Measurements from ENCODE around the gene C2CD4C.
"Not testable (repeated sequence)": the region's sequence is repeated elsewhere in the genome, so short reads cannot be mapped to it uniquely, and the experiment has no call there.

The C2CD4C gene

DNA sequence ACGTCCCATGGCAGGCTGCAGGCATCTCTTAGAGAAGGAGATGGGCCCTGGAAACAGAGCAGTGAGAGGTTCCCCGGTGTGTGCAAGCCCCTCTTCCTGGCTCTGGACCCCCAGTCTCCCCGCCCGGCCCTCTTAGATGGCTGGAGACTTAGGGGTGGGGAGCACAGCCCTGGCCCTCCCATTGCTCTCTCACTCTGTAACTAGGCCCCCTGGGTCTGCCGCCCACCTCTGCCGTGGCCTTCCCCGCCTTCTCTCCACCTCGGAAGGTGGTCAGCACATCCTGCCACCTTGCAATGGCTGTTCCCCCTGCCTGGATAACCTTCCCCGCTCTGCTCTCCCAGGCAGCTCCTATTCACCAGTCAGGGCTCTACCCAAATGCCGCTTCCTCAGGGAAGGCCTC is 21.8 kb upstream of the C2CD4C start:
- DNase-seq (ENCODE audit: insufficient read length, low spot score) (no peak), FAIRE-seq (no peak)
- no peak for TF ChIP-seq POLR2A (IDR thresholded peaks at IDR 0.05; ENCODE audit: low read depth, low read length)

- no peak for TF ChIP-seq POLR2A (IDR thresholded peaks at IDR 0.05; ENCODE audit: low read depth, low read length)
- FAIRE-seq (no peak), DNase-seq (ENCODE audit: insufficient read length, low spot score) (no peak)
These were observed 19.2 kb upstream of the C2CD4C start for GRCh38 chr19:428149-428548.

GRCh38 chr19:427675-428074 is 18.7 kb upstream of the C2CD4C start:
- not testable (repeated sequence) for DNase-seq (ENCODE audit: insufficient read length, low spot score); FAIRE-seq

- FAIRE-seq (no peak), DNase-seq (ENCODE audit: insufficient read length, low spot score) (no peak)
- no peak for TF ChIP-seq POLR2A (IDR thresholded peaks at IDR 0.05; ENCODE audit: low read depth, low read length)
These were observed 17.9 kb upstream of the C2CD4C start for GRCh38 chr19:426725-427445.

DNA sequence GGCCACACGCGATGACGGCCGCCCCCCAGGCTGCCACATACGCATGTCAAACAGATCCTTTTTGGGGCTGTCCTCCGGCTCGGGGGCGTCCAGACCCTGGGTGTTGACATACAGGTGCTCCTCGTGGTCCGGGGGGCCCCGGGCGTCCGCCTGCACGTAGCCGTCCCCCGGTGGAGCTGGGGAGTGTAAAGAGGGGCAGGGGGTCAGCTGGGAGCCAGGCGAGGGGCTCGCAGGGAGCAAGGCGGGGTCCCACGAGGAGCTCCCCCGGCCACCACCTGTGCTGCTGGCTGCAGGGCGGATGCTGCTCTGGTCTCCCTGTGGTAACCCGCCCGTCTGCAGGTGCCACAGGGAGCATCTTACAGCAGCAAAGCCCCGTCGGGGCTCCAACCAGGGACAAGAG is 16.1 kb upstream of the C2CD4C start:
- no peak for TF ChIP-seq POLR2A (IDR thresholded peaks at IDR 0.05; ENCODE audit: low read depth, low read length)
- FAIRE-seq, result no peak
- no peak for DNase-seq (ENCODE audit: insufficient read length, low spot score)

GRCh38 chr19:424546-424945 is 15.6 kb upstream of the C2CD4C start:
- FAIRE-seq, result no peak

GRCh38 chr19:423691-424466 is 14.9 kb upstream of the C2CD4C start:
- no peak for TF ChIP-seq POLR2A (IDR thresholded peaks at IDR 0.05; ENCODE audit: low read depth, low read length)
- DNase-seq (ENCODE audit: insufficient read length, low spot score), result no peak
- FAIRE-seq, result no peak

More at GRCh38 chr19:424546-424945, 15.6 kb upstream of the C2CD4C start:
- DNase-seq (ENCODE audit: insufficient read length, low spot score), result no peak
- no peak for TF ChIP-seq POLR2A (IDR thresholded peaks at IDR 0.05; ENCODE audit: low read depth, low read length)

DNA sequence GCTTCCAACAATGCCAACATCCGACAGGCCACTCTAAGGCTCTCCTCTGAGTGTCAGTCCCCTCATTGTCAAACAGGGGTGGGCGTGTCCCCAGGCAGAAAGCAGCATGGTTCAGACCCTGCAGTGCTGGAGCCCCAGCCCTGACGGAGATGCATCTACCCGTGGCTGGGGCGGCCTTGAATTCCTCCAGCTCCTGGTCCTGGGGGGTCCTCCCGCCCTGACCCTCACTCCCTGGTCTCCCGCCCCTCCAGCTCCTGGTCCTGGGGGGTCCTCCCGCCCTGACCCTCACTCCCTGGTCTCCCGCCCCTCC is 13.9 kb upstream of the C2CD4C start:
- not testable (repeated sequence) for FAIRE-seq; DNase-seq (ENCODE audit: insufficient read length, low spot score)

DNA sequence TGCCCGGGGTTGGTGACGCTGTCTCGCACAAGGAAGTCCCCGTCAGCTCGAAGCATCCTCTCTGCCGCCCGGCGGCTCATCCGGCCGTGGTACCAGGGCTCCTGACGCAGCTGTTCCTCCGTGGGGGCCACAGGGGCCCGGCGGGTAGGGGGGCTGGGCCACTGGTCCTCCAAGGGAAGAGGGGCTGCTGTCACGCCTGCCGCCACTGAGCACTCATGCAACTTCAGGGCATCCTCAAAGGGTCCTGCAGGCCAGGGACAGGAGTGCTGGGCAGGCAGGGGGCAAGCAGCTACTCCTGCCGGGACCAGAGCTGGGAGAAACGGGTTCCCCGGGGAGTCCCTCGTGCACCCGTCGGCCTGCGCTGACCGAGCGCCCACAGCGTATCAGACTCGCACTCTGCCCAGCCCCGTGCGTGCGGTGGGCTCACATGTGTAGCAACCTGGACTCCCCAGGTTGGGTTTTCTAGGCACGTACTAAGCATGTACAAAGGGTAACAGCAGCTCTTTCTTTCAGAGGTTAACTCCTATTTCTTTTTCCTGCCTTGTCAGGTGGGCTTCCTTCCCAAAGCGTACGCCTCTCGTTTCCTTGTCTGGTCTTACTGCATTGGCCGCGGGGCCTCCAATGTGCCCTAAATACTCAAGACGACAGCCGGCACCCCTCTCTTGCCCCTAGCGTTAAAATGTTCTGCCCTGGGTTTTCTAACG is 13.4 kb upstream of the C2CD4C start:
- DNase-seq (ENCODE audit: insufficient read length, low spot score) (no peak), FAIRE-seq (no peak)
- no peak for TF ChIP-seq POLR2A (IDR thresholded peaks at IDR 0.05; ENCODE audit: low read depth, low read length)

DNA sequence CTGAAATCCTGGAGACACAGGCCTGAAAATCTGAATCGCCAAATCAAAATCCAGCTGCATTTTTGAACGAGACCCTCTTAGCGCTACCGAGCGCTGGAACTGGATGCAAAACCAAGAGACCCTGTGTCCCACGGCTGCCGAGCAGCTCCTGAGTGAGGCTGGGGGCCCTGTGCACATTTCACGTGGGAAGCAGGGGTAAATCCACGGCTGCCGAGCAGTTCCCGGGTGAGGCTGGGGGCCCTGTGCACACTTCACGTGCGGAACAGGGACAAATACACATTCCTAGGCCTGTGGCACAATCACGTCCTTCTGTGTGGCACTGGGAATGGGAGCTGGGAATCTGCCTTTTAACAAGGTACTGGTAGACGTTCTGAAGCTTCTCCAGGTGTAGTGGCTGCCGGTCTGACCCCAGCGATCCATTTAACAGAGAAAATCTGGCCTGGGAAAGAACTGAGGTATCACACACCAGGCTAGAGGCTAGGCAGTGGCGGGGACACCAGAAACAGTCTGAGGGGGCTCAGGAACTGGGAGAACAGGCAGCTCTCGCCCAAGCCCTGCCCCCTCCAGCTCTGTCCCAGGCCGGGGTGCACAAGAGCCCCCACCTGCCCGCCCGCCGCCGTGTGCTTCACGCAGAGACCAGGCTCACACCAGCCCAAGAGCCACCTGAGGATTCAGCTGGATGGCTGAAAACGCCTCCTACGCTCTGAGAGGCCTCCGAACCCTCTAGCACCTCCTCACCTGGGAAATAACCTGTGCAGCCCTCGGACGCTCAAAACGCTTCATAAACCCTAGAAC is 11.0 kb upstream of the C2CD4C start:
- no peak for DNase-seq (ENCODE audit: insufficient read length, low spot score)
- TF ChIP-seq POLR2A (IDR thresholded peaks at IDR 0.05; ENCODE audit: low read depth, low read length), result no peak
- FAIRE-seq, result no peak

- TF ChIP-seq POLR2A (IDR thresholded peaks at IDR 0.05; ENCODE audit: low read depth, low read length), result no peak
- no peak for DNase-seq (ENCODE audit: insufficient read length, low spot score)
- FAIRE-seq, result no peak
These were observed 10.1 kb upstream of the C2CD4C start for GRCh38 chr19:418761-419671.

- FAIRE-seq (no peak), DNase-seq (ENCODE audit: insufficient read length, low spot score) (no peak)
- TF ChIP-seq POLR2A (IDR thresholded peaks at IDR 0.05; ENCODE audit: low read depth, low read length), result no peak
These were observed 7.5 kb upstream of the C2CD4C start for GRCh38 chr19:416416-416815.

DNA sequence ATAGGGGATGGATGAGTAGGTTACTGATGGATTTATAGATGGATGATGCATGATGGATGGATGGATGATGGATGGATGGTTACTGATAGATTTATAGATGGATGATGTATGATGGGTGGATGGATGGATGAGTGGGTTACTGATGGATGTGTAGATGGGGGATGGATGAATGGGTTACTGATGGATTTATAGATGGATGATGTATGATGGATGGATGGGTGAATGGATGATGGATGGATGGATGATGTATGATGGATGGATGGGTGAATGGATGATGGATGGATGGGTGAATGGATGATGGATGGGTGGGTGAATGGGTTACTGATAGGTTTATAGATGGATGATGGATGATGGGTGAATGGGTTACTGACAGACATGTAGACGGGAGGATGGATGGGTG is 6.3 kb upstream of the C2CD4C start:
- no peak for DNase-seq (ENCODE audit: insufficient read length, low spot score)
- no peak for TF ChIP-seq POLR2A (IDR thresholded peaks at IDR 0.05; ENCODE audit: low read depth, low read length)
- FAIRE-seq, result no peak
